ENCODE data around the gene PPP2R3A.
"Not testable (repeated sequence)": the region's sequence is repeated elsewhere in the genome, so short reads cannot be mapped to it uniquely, and the experiment has no call there.

PPP2R3A gene

GRCh38 chr3:136163607-136164006 lies 198.1 kb downstream of the PPP2R3A start:
- not testable (repeated sequence) for H3K4me3 ChIP-seq (ENCODE audit: low read length); H3K9me3 ChIP-seq (ENCODE audit: insufficient read depth, low read depth, low read length); H3K27me3 ChIP-seq (ENCODE audit: insufficient read depth, low read length); H3K36me3 ChIP-seq (ENCODE audit: insufficient read depth, low read length); H3K9ac ChIP-seq (ENCODE audit: low read depth, low read length); H3K27ac ChIP-seq (ENCODE audit: low read depth, low read length)
- H3K4me1 ChIP-seq (ENCODE audit: insufficient read depth, low read length), result peaks cover 23% of the 10 kb centered on the region

GRCh38 chr3:136166507-136166906 lies 201.0 kb downstream of the PPP2R3A start:
- Histone ChIP-seq H3K9ac (ENCODE audit: low read depth, low read length) (no peak overlapping the region), H3K4me3 (ENCODE audit: low read length) (no peak overlapping the region), H3K4me1 (ENCODE audit: insufficient read depth, low read length) (peaks cover 23% of the 10 kb centered on the region), H3K27me3 (ENCODE audit: insufficient read depth, low read length) (no peaks in the 10 kb centered on the region), H3K9me3 (ENCODE audit: insufficient read depth, low read depth, low read length) (no peaks in the 10 kb centered on the region), H3K27ac (ENCODE audit: low read depth, low read length) (no peak overlapping the region), H3K36me3 (ENCODE audit: insufficient read depth, low read length) (no peaks in the 10 kb centered on the region)
- 91% methylated on average over 3 of the region's 3 CpGs for WGBS

DNA sequence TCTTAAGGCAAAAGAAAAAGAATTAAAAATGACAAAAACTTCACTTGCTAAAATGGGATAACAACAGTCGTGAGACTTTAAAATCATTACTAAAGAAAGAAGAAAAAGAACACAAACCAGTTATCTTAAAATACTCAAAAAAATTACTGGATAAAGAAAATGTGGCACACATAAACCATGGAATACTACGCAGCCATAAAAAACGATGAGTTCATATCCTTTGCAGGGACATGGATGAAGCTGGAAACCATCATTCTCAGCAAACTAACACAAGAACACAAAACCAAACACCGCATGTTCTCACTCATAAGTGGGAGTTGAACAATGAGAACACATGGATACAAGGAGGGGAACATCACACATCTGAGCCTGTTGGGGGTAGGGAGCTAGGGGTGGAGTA lies 202.7 kb downstream of the PPP2R3A start:
- not testable (repeated sequence) for H3K9ac ChIP-seq (ENCODE audit: low read depth, low read length); H3K9me3 ChIP-seq (ENCODE audit: insufficient read depth, low read depth, low read length); H3K27me3 ChIP-seq (ENCODE audit: insufficient read depth, low read length); H3K27ac ChIP-seq (ENCODE audit: low read depth, low read length); H3K36me3 ChIP-seq (ENCODE audit: insufficient read depth, low read length); H3K4me3 ChIP-seq (ENCODE audit: low read length)
- WGBS, result 100% methylated on average over 2 of the region's 4 CpGs
- H3K4me1 ChIP-seq (ENCODE audit: insufficient read depth, low read length), result peaks cover 23% of the 10 kb centered on the region

DNA sequence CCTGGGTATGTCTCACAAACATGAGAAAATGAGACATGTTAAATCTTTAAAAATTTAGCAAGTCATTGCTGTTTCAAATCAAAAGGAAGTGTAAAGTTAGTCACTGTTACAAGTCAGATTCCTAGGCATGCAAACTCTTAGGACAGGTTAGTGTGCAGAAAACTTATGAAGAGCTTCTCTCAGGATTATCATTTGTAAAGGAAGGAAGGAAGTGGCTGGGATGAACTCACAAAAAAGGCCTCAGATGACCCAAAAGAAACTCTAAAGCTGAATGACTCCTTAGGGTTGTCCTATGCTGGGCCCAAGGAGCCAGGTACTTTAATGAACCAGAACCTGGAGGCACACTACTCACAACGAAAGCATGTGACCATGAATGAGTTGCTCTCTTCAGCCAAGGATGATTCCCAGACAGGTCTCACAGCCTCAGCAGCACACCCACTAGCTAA lies 205.6 kb downstream of the PPP2R3A start:
- Histone ChIP-seq H3K27me3 (ENCODE audit: insufficient read depth, low read length) (no peaks in the 10 kb centered on the region), H3K36me3 (ENCODE audit: insufficient read depth, low read length) (no peaks in the 10 kb centered on the region), H3K4me3 (ENCODE audit: low read length) (no peak overlapping the region), H3K27ac (ENCODE audit: low read depth, low read length) (no peak overlapping the region), H3K9ac (ENCODE audit: low read depth, low read length) (no peak overlapping the region), H3K9me3 (ENCODE audit: insufficient read depth, low read depth, low read length) (no peaks in the 10 kb centered on the region), H3K4me1 (ENCODE audit: insufficient read depth, low read length) (peaks cover 9% of the 10 kb centered on the region; the same call in 1 of the 2 replicates)
- WGBS, result 89% methylated on average over 1 of the region's 1 CpG

DNA sequence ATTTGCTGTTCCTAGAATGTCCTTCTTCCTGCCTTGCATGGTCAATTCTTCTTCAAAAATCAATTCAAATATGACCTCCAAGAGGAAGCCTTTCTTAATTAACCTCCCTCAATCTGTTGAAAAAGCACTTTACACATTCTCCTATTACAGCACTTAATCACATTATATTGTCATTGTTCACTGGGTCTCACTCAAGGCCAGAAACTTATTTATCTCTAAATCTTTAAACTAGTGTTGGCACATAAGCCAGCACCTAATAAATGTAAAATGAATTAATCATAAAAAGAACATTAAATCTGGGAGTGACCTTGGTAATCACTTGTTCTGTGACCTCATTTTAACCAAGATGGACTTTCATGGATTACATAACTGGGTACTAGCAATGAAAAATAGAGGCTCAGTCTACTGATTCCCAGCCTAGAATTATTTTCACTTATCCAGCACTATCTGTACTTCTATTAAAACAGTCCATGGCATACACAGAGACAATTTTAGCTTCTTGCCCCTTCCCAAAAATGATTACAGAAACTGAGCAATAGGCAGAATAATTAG lies 208.5 kb downstream of the PPP2R3A start:
- Histone ChIP-seq H3K9me3 (ENCODE audit: insufficient read depth, low read depth, low read length) (no peaks in the 10 kb centered on the region), H3K4me3 (ENCODE audit: low read length) (no peak overlapping the region), H3K4me1 (ENCODE audit: insufficient read depth, low read length) (no peaks in the 10 kb centered on the region), H3K27ac (ENCODE audit: low read depth, low read length) (no peak overlapping the region), H3K9ac (ENCODE audit: low read depth, low read length) (no peak overlapping the region), H3K36me3 (ENCODE audit: insufficient read depth, low read length) (no peaks in the 10 kb centered on the region), H3K27me3 (ENCODE audit: insufficient read depth, low read length) (no peaks in the 10 kb centered on the region)

DNA sequence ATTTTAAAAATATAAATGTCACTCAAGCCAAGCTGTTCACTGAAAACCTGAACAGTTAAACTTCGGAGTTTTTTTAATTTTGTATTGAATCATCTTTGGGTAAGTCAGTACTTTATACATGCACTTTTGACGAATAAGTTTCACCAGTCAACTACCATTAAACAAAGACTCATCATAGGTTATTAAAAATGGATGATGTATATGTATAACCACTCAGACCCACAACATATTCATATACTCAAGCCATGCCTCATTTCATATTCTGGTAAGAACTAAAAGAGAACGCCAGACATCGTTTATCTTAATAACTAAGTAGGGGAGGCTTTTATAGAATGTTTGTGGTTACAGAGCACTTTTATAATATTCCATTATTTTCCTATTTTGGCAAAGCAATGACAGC lies 212.3 kb downstream of the PPP2R3A start:
- H3K9ac ChIP-seq (ENCODE audit: low read depth, low read length), result no peak overlapping the region
- no peak overlapping the region for H3K27ac ChIP-seq (ENCODE audit: low read depth, low read length)
- no peaks in the 10 kb centered on the region for H3K36me3 ChIP-seq (ENCODE audit: insufficient read depth, low read length)
- H3K9me3 ChIP-seq (ENCODE audit: insufficient read depth, low read depth, low read length), result no peaks in the 10 kb centered on the region
- WGBS, result no CpG with 5 or more reads among the region's 4 CpGs
- no peak overlapping the region for H3K4me3 ChIP-seq (ENCODE audit: low read length)
- peaks cover 5% of the 10 kb centered on the region; the same call in 1 of the 2 replicates for H3K4me1 ChIP-seq (ENCODE audit: insufficient read depth, low read length)
- no peaks in the 10 kb centered on the region for H3K27me3 ChIP-seq (ENCODE audit: insufficient read depth, low read length)

DNA sequence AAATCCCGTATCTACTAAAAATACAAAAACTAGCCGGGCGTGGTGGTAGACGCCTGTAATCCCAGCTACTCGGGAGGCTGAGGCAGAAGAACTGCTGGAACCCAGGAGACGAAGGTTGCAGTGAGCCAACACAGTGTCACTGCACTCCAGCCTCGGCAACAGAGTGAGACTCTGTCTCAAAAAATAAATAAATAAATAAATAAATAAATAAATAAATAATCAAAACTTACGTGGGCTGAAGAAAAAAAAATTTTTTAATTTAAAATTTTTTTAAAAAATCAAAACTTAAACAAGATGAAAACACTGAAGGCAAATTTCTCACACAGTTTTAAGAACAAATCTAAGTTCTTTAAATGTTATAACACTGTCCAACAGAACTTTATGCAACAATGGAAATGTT lies 216.2 kb downstream of the PPP2R3A start:
- Histone ChIP-seq H3K4me1 (ENCODE audit: insufficient read depth, low read length) (peaks cover 11% of the 10 kb centered on the region; the same call in 1 of the 2 replicates), H3K9me3 (ENCODE audit: insufficient read depth, low read depth, low read length) (no peaks in the 10 kb centered on the region), H3K9ac (ENCODE audit: low read depth, low read length) (no peak overlapping the region), H3K4me3 (ENCODE audit: low read length) (no peak overlapping the region), H3K36me3 (ENCODE audit: insufficient read depth, low read length) (no peaks in the 10 kb centered on the region), H3K27ac (ENCODE audit: low read depth, low read length) (no peak overlapping the region), H3K27me3 (ENCODE audit: insufficient read depth, low read length) (no peaks in the 10 kb centered on the region)
- 96% methylated on average over 6 of the region's 8 CpGs for WGBS

DNA sequence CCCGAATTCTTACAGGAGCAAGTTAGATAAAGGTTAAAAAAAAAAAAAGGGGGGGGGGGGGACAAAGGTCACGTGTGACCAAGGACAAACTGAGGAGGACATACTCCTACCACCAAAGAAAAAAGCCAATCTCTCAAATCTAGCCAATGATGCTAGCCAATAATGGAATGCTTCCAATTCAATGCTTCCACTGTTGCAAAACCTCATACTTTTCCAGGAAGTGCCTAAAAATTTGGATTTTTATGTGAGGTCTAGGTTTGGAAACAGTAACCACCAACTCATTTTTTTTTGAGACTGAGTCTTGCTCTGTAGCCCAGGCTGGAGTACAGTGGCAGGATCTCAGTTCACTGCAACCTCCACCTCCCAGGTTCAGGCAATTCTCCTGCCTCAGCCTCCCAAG lies 219.2 kb downstream of the PPP2R3A start:
- H3K36me3 ChIP-seq (ENCODE audit: insufficient read depth, low read length), result no peaks in the 10 kb centered on the region

DNA sequence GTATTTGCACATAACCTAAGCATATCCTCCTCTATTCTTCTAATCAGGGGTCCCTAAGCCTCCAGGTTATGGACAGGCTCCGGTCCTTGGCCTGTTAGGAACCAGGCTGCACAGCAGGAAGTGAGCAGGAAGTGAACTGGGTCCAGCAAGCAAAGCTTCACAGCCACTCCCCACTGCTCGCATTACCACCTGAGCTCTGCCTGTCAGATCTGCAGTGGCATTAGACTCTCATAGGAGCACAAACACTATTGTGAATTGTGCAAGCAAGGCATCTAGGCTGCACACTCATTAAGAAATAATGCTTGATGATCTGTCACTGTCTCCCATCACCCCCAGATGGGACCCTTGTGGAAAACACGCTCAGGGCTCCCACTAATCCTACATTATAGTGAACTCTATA lies 220.8 kb downstream of the PPP2R3A start:
- Histone ChIP-seq H3K4me1 (ENCODE audit: insufficient read depth, low read length) (peaks cover 26% of the 10 kb centered on the region), H3K27ac (ENCODE audit: low read depth, low read length) (no peak overlapping the region), H3K4me3 (ENCODE audit: low read length) (no peak overlapping the region), H3K9ac (ENCODE audit: low read depth, low read length) (no peak overlapping the region), H3K36me3 (ENCODE audit: insufficient read depth, low read length) (no peaks in the 10 kb centered on the region), H3K9me3 (ENCODE audit: insufficient read depth, low read depth, low read length) (no peaks in the 10 kb centered on the region), H3K27me3 (ENCODE audit: insufficient read depth, low read length) (no peaks in the 10 kb centered on the region)
- WGBS, result 76% methylated on average over 3 of the region's 3 CpGs

More for the DNA sequence above, 219.2 kb downstream of the PPP2R3A start:
- no peak overlapping the region for H3K9ac ChIP-seq (ENCODE audit: low read depth, low read length)
- no peaks in the 10 kb centered on the region for H3K9me3 ChIP-seq (ENCODE audit: insufficient read depth, low read depth, low read length)
- no peak overlapping the region for H3K27ac ChIP-seq (ENCODE audit: low read depth, low read length)
- WGBS, result 80% methylated on average over 1 of the region's 2 CpGs
- no peak overlapping the region for H3K4me3 ChIP-seq (ENCODE audit: low read length)
- no peaks in the 10 kb centered on the region for H3K27me3 ChIP-seq (ENCODE audit: insufficient read depth, low read length)
- peaks cover 21% of the 10 kb centered on the region; the same call in 1 of the 2 replicates for H3K4me1 ChIP-seq (ENCODE audit: insufficient read depth, low read length)

- Histone ChIP-seq H3K9ac (ENCODE audit: low read depth, low read length) (no peak overlapping the region), H3K4me3 (ENCODE audit: low read length) (no peak overlapping the region), H3K4me1 (ENCODE audit: insufficient read depth, low read length) (peaks cover 26% of the 10 kb centered on the region), H3K27me3 (ENCODE audit: insufficient read depth, low read length) (no peaks in the 10 kb centered on the region), H3K36me3 (ENCODE audit: insufficient read depth, low read length) (no peaks in the 10 kb centered on the region), H3K27ac (ENCODE audit: low read depth, low read length) (no peak overlapping the region), H3K9me3 (ENCODE audit: insufficient read depth, low read depth, low read length) (no peaks in the 10 kb centered on the region)
- 93% methylated on average over 3 of the region's 4 CpGs for WGBS
Observed at GRCh38 chr3:136186846-136187245, 221.3 kb downstream of the PPP2R3A start.

DNA sequence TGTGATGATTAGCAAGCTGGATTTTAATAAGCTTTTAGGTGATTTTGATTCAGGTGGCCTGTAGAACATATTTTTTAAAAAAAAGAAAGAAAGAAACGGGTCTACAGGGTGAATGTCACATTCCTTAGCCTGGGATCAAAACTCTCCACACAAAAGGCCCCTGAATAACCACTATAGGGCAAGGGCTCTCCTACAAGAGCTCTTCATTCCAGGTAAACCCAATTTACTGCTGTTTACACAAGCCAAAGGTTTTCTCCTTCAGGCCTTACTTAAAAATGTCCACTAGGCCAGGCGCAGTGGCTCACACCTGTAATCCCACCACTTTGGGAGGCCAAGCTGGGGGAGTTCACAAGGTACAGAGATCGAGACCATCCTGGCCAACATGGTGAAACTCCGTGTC lies 222.3 kb downstream of the PPP2R3A start:
- no peaks in the 10 kb centered on the region for H3K27me3 ChIP-seq (ENCODE audit: insufficient read depth, low read length)
- H3K9me3 ChIP-seq (ENCODE audit: insufficient read depth, low read depth, low read length), result no peaks in the 10 kb centered on the region
- no peak overlapping the region for H3K4me3 ChIP-seq (ENCODE audit: low read length)
- peaks cover 25% of the 10 kb centered on the region for H3K4me1 ChIP-seq (ENCODE audit: insufficient read depth, low read length)
- no peak overlapping the region for H3K9ac ChIP-seq (ENCODE audit: low read depth, low read length)
- WGBS, result 81% methylated on average over 4 of the region's 4 CpGs
- H3K36me3 ChIP-seq (ENCODE audit: insufficient read depth, low read length), result no peaks in the 10 kb centered on the region
- H3K27ac ChIP-seq (ENCODE audit: low read depth, low read length), result peak overlapping the region; percentile 35; the same call in 1 of the 2 replicates

DNA sequence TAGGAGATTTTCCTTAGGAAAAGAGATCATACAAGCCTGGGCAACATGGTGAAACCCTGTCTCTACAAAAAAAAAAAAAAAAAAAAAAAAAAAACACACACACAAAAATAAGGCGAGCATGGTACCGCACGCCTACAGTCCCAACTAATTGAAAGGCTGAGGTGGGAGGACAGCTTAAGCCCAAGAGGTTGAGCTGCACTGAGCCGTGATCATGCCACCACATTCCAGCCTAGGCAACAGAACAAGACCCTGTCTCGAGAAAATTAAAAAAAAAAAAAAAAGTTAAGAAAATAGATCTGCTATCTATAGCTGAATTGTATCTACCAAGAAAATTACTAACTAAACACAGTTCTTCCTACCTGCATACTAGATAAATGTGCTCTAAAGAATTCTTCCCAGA lies 223.5 kb downstream of the PPP2R3A start:
- Histone ChIP-seq H3K36me3 (ENCODE audit: insufficient read depth, low read length) (no peaks in the 10 kb centered on the region), H3K4me3 (ENCODE audit: low read length) (no peak overlapping the region), H3K27me3 (ENCODE audit: insufficient read depth, low read length) (no peaks in the 10 kb centered on the region), H3K4me1 (ENCODE audit: insufficient read depth, low read length) (peaks cover 26% of the 10 kb centered on the region), H3K9me3 (ENCODE audit: insufficient read depth, low read depth, low read length) (no peaks in the 10 kb centered on the region), H3K9ac (ENCODE audit: low read depth, low read length) (no peak overlapping the region), H3K27ac (ENCODE audit: low read depth, low read length) (no peak overlapping the region)
- 100% methylated on average over 5 of the region's 5 CpGs for WGBS

All from HUES64 (cell line).